GM15510 (cell line): ENCODE measurements around the gene MYNN.
A peak's percentile ranks its signal among the peaks of the same experiment; 100 is the strongest.

Experiments
- POLR2A ChIP-seq: IDR thresholded peaks from 3 replicates; pipeline ENCODE4 v1.6.1; 2011; ENCODE audit warnings: borderline replicate concordance; ENCODE audit not compliant: insufficient read length; ENCODE audit errors: extremely low read depth

Gene MYNN

DNA sequence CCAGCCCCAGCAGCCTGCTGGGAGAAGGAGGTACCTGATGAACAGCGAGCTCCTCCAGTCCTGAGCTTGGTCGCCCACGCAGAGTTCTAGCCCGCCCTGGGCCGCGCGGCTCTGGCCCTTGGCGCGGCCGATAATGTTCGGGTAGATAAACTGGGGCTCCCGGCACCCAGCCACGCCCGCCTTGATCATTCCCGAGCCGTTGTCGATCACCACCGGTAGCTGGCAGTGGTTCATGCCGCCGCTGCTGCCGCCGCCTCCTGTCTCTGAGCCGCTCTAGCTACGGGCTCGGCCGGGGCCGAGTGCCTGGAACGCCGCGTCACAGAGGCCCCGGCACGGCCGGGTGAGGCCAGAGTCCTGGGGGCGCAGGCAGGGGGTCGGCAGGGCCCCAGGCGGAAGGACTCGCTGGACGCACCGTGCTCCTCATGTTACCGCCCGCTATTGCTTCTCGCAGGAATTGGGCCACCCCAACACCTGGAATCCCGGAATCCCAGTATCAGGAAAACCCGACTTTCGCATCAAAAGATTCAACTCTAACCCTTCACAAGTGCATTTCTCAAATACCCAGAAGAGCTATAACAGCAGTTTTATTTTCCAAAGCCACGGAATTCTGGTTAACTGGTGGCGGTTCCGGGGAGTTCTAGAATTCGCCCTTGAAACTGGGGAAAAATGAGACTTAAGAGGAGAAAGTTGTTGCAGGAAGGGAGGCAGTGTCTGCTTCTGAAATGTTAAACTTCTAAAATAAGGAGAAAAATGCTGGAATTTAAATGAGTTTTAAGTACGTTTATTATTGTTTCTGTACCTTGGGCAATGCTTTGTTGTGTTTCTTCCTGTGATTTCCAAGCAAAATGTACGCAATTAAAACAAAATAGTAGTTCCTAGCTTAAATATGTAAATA lies 3.7 kb upstream of the MYNN start, which contains the start of gene ACTRT3:
Gene ACTRT3 (minus strand): TSS at position 275 of the 895 bp plus-strand sequence. CDS start 41 bp downstream, at position 234.
- peak; percentile 60 for TF ChIP-seq POLR2A

DNA sequence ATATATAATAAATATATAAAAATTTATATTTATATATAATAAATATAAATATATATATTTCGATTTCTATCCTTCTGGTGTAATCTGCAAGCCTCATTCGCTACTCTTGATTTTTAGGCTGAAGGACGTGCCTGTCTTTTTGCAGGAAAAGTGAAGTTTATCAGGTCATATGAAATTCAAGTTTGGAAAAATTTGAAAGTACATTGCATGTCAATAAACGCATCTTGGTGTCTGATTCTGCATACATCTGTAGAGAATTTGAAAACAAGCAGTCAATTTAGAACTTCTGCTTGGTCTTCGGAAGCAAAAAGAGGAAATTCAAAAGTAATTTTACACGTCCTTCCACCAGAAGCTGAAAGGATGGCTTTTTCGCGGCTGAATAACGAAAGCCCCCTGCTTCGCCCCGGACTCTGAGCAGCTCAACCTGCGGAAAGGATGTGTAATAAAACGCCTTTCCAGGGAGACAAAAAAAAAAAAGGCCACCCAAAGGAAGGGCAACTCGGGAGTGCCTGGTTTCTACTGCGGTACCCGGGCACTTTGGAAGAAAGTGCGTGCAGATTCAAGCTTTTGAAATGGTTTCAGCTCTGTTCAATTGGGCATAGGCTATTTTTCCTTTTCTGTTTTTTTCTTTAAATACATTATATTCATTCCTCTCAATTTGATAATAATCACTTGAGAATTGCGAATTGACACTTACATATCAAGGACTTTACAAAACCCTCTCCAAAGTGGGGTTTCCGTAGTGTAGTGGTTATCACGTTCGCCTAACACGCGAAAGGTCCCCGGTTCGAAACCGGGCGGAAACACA lies 1.5 kb upstream of the MYNN start:
- TF ChIP-seq POLR2A = no peak

- TF ChIP-seq POLR2A = no peak
Observed at GRCh38 chr3:169772305-169772896, 795 bp upstream of the MYNN start.

DNA sequence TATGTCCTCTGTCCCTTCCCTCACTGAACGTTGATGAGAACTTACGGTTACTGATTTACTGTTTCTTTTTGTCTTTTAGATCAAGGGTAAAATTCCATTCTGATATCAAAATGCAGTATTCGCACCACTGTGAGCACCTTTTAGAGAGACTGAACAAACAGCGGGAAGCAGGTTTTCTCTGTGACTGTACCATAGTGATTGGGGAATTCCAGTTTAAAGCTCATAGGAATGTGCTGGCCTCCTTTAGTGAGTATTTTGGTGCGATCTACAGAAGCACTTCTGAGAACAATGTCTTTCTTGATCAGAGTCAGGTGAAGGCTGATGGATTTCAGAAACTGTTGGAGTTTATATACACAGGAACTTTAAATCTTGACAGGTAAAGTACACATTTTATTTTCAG lies 990 bp downstream of the MYNN start:
- TF ChIP-seq POLR2A = no peak

DNA sequence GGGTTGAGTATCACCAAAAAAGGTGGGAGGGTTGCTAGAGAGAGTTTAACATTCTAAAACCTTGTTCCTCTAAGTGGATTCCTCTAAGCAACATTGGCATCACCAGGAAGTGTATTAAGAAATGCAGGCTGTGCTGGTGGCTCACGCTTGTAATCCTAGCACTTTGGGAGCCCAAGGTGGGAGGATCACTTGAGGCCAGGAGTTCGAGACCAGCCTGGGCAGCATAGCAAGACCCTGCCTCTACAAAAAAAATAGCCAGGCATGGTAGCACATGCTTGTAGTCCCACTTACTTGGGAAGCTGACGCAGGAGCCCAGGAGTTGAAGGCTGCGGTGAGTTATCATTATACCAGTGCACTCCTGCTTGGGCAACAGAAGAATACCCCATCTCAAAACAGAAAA lies 4.6 kb downstream of the MYNN start:
- TF ChIP-seq POLR2A = no peak

DNA sequence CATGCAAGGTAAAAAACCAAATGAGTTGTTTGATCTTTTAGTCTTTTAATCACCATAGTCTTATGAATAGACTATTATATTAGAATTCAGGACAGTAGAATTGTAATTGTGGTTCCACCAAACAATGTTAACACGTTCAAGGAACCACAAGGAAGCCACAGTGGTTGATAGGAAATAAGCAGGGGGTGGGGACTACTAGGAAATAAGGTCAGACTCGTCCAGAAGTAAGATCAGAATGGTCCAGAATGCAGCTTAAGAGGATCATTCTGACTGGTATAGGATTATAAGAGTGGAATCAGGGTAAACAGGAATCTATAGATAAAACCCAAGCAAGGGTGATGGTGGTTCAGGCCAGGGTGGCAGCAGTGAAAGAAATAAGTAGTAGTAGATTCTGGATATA lies 7.5 kb downstream of the MYNN start:
- no peak for TF ChIP-seq POLR2A

- no peak for TF ChIP-seq POLR2A
Observed at GRCh38 chr3:169781209-169781855, 8.1 kb downstream of the MYNN start.

GRCh38 chr3:169787120-169787519 lies 13.9 kb downstream of the MYNN start:
- no peak for TF ChIP-seq POLR2A

DNA sequence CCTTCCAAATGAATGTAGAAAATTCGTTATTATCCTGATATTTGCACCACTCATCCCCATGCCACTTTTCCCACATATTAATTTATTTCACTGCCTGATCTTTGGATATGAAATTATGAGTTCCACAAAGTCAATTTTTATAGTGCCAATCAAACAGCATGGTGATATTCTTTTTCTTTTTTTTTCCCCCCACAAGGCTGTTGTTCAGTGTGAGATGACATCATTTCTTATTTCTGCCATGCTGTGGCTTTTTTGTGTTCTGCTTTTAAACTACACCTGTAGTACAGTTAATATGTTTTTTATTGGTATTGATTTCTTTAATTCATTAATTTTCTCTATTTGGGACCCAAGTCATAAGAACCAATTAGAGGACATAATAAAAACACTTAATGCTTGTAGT lies 14.6 kb downstream of the MYNN start:
- TF ChIP-seq POLR2A = no peak

DNA sequence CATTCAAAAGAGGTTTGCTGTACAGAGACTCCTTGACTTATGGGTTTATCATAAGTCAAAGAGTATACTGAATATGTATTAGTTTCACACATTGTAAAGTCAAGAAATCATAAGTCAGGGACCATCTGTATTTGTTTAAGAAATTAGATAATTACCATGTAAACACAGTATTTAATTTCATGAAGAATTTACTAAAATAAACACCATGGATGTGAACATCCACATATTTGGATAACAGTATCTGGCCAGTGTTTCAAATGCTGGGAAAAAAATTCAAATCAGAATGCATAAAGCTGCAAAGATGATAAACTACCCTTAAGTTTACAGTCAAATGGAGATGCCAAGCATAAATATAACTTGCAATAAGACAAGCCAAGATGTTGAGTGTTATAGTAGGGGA lies 17.0 kb downstream of the MYNN start:
- no peak for TF ChIP-seq POLR2A

GRCh38 chr3:169790687-169791429 lies 17.7 kb downstream of the MYNN start:
- TF ChIP-seq POLR2A = no peak

DNA sequence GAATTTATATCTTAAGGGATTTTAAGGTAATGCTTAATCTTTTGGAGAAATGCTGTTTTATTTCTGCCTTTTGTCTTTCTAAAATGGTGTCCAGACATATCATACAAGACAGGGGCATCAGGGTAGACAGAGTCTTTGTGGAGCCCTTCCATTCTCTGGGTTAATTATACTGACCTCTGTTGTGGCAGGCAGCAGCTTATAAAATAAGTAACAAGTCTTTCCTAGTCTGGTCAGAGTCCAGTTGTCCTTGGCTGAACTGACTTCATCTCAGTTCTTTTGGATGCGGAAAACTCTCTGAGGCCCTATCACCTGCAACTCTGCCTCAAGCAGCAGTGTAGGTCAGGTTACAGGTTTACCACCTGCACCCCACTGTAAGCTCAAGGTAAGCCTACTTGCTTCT lies 19.2 kb downstream of the MYNN start:
- TF ChIP-seq POLR2A = no peak

DNA sequence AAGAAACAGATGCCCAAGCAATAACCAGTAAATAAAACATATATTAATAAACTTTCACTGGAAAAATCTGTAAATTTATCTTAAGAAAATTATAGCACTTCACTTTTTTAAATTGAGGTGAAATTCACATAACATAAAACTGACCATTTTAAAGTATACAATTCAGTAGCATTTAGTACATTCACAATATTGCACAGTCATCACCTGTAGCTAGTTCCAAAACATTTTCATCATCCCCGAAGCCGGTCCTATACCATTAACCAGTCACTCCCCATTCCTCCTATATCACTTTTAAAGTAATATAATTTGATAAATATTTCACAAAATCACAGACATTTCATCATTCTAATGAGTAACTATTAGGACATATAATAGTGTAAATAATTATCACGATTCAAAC lies 31.5 kb downstream of the MYNN start:
- TF ChIP-seq POLR2A = no peak

GRCh38 chr3:169809230-169809795 lies 36.1 kb downstream of the MYNN start:
- no peak for TF ChIP-seq POLR2A
